ENCODE measurements around the gene PXK.

PXK gene

GRCh38 chr3:58470363-58471024 is 137.8 kb downstream of the PXK start:
- no peak for DNase-seq

- DNase-seq = peak; percentile 97
Observed at GRCh38 chr3:58471025-58471887, 138.6 kb downstream of the PXK start.

GRCh38 chr3:58473275-58473674 is 140.6 kb downstream of the PXK start:
- no peak for DNase-seq

- DNase-seq = no peak
Observed at GRCh38 chr3:58474348-58474911, 141.7 kb downstream of the PXK start.

GRCh38 chr3:58474967-58475578 is 142.4 kb downstream of the PXK start:
- no peak for DNase-seq

All from activated CD4-positive, alpha-beta T cell treated with anti-CD3 and anti-CD28 coated beads, Interleukin-2, amount 50 U/mL, for 16 hours (primary cell).